ENCODE results near the gene HELT.

- TF ChIP-seq POLR2A (IDR thresholded peaks at IDR 0.05) (no peak), CTCF (IDR thresholded peaks at IDR 0.05) (no peak)
Measured at GRCh38 chr4:185016101-185016940, 2.0 kb upstream of the HELT start.
